Esophagus muscularis mucosa (tissue), 4 donors: Measurements from ENCODE around the gene OR4D2. TPM values are rescaled to one million over a fixed set of nuclear protein-coding genes. Genes with fewer than 3 reads are reported as not detected.
"Not testable (repeated sequence)": the region's sequence is repeated elsewhere in the genome, so short reads cannot be mapped to it uniquely, and the experiment has no call there.

Source experiments
- DNase-seq: peaks from one replicate; pipeline ENCODE4 v3.0.0-alpha.2; 2017; ENCODE audit errors: extremely low spot score
- H3K27ac ChIP-seq, 4 donors: fragments of 200-600 bp; sonication (generic); replicated peaks in 1 of 4; 1 replicate in 3 of 4; 2 replicates in 1 of 4; pipeline ENCODE4 v1.5.1; 2016 to 2019; ENCODE audit warnings: mild to moderate bottlenecking in 1 of 4
- H3K27me3 ChIP-seq, 4 donors: fragments of 200-600 bp; sonication (generic); one replicate each; pipeline versions ENCODE4 v1.5.1 to v1.6.0; 2016 to 2019
- H3K36me3 ChIP-seq, 4 donors: fragments of 200-600 bp; sonication (generic); one replicate each; pipeline ENCODE4 v1.5.1; 2016 to 2019
- H3K4me1 ChIP-seq, 4 donors: fragments of 200-600 bp; sonication (generic); one replicate each; pipeline ENCODE4 v1.5.1; 2016 to 2019
- H3K4me3 ChIP-seq, 4 donors: fragments of 200-600 bp; sonication (generic); 1 replicate in 2 of 4; 2 replicates in 2 of 4; pipeline ENCODE4 v1.5.1; 2016 to 2019; ENCODE audit warnings: mild to moderate bottlenecking in 4 of 4, moderate library complexity in 1 of 4
- H3K9me3 ChIP-seq, 4 donors: fragments of 200-600 bp; sonication (generic); 1 replicate in 3 of 4; 2 replicates in 1 of 4; pipeline ENCODE4 v1.5.1; 2016 to 2019
- CTCF ChIP-seq, 3 experiments: fragments of 200-600 bp in 2 of 3; fragments of 450-650 bp in 1 of 3; sonication (generic) in 2 of 3; IDR thresholded peaks; one replicate each; pipeline ENCODE4 v1.5.1; 2017 to 2019; ENCODE audit warnings: antibody characterized with exemption in 3 of 3, mild to moderate bottlenecking in 2 of 3, moderate library complexity in 1 of 3
- EP300 ChIP-seq: sonication (generic); formaldehyde crosslinking; IDR thresholded peaks from one replicate; pipeline ENCODE4 v1.6.1; 2017; ENCODE audit warnings: antibody characterized with exemption
- POLR2A ChIP-seq: fragments of 450-650 bp; IDR thresholded peaks from one replicate; pipeline ENCODE4 v1.6.1; 2017; ENCODE audit warnings: antibody characterized with exemption, moderate library complexity, mild to moderate bottlenecking, low read depth
- POLR2AphosphoS5 ChIP-seq, 2 donors: sonication (generic); formaldehyde crosslinking; IDR thresholded peaks; one replicate each; pipeline ENCODE4 v1.6.1; 2017; ENCODE audit warnings: antibody characterized with exemption in 2 of 2
- WGBS: methylation state at CpG from one replicate; pipeline ENCODE4 v1.1.5; 2018; 5-methylcytosine and 5-hydroxymethylcytosine counted together
- intact Hi-C: fragments of 100-400 bp; cut with DNase I; formaldehyde crosslinking; loops from one replicate; pipeline ENCODE4 v1.15.1; 2023
- total RNA-seq, 4 donors: library from RNA; depleted of rRNA; stranded (reverse); fragments of >200 nt; gene quantifications; one replicate each; pipeline versions ENCODE4 v1.1.0 to v1.2.1, GENCODE V29; 2016

OR4D2 gene
- total RNA-seq, 4 donors from 2014 or later: not detected

DNA sequence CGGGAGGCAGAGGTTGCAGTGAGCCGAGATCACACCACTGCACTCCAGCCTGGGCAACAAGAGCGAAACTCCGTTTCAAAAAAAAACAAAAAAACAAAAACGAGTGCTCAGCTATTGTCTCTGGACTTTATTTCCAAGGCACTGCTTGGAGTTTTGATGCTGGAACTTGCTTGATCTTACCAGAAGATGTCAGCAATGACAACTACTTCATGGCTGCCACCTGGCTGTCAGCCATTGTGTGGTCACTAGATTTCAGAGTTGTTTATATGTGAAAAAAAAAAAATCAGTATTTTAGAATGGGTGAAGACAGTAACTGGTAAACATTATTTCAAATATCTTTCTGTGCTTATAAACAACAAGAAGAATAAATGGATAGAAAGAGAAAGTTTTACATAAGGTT, 44.9 kb upstream of the OR4D2 start:
- no peaks in the 10 kb centered on the region for H3K36me3 ChIP-seq
- no peaks in the 10 kb centered on the region for H3K4me1 ChIP-seq
- H3K4me3 ChIP-seq: no peak overlapping the region
- WGBS: 63% methylated on average over 5 of the region's 5 CpGs
- DNase-seq: no peak
- peaks cover 0 to 22% (median 0%) of the 10 kb centered on the region in 4 donors for H3K27me3 ChIP-seq
- H3K27ac ChIP-seq: no peak overlapping the region
- H3K9me3 ChIP-seq: no peaks in the 10 kb centered on the region
- TF ChIP-seq CTCF (IDR thresholded peaks at IDR 0.05): peak in 1 of 3 experiments; percentile 4
- TF ChIP-seq POLR2AphosphoS5 (IDR thresholded peaks at IDR 0.05): no peak
- intact Hi-C loops: no loop called here

DNA sequence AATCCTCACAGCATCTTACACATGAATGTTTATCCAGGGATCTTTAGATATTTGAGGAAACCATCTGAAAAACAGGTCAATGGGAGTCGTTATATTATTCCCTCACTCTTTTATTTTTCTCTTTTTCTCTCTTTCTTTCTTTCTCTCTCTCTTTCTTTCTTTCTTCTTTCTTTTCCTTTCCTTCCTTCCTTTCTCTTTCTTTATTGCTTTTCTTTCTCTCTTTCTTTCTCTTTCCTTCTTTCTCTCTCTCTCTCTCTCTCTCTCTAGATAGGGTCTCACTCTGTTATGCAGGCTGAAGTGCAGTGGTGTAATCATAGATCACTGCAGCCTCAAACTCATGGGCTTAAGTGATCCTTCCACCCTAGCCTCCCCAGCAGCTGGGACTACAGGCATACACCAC, 38.9 kb upstream of the OR4D2 start:
- Histone ChIP-seq H3K27me3 (peaks cover 0 to 36% (median 0%) of the 10 kb centered on the region in 4 donors), H3K9me3 (no peaks in the 10 kb centered on the region), H3K27ac (no peak overlapping the region), H3K36me3 (no peaks in the 10 kb centered on the region), H3K4me1 (no peaks in the 10 kb centered on the region), H3K4me3 (no peak overlapping the region)
- intact Hi-C loops: no loop called here
- 46% methylated on average over 1 of the region's 1 CpG for WGBS
- TF ChIP-seq POLR2AphosphoS5 (IDR thresholded peaks at IDR 0.05): no peak
- no peak for TF ChIP-seq POLR2A
- no peak for TF ChIP-seq EP300
- TF ChIP-seq CTCF (IDR thresholded peaks at IDR 0.05): no peak
- DNase-seq: no peak

DNA sequence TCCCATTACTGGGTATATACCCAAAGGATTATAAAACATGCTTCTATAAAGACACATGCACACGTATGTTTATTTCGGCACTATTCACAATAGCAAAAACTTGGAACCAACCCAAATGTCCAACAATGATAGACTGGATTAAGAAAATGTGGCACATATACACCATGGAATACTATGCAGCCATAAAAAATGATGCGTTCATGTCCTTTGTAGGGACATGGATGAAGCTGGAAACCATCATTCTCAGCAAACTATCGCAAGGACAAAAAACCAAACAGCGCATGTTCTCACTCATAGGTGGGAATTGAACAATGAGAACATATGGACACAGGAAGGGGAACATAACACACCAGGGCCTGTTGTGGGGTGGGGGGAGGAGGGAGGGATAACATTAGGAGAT, 34.1 kb upstream of the OR4D2 start:
- peaks cover 0 to 52% (median 2%) of the 10 kb centered on the region in 4 donors for H3K27me3 ChIP-seq
- H3K9me3 ChIP-seq, H3K36me3 ChIP-seq, intact Hi-C loops, H3K27ac ChIP-seq, DNase-seq, H3K4me1 ChIP-seq, H3K4me3 ChIP-seq: not testable (repeated sequence)
- WGBS: 92% methylated on average over 5 of the region's 5 CpGs

- Histone ChIP-seq H3K4me1 (no peaks in the 10 kb centered on the region), H3K4me3 (no peak overlapping the region), H3K9me3 (peaks cover 0 to 5% (median 5%) of the 10 kb centered on the region in 4 donors), H3K27ac (no peak overlapping the region), H3K27me3 (peaks cover 0 to 45% (median 2%) of the 10 kb centered on the region in 4 donors), H3K36me3 (no peaks in the 10 kb centered on the region)
- TF ChIP-seq CTCF (IDR thresholded peaks at IDR 0.05) (no peak), POLR2A (no peak), EP300 (no peak), POLR2AphosphoS5 (IDR thresholded peaks at IDR 0.05) (no peak)
- intact Hi-C loops: no loop called here
- DNase-seq: no peak
- 32% methylated on average over 5 of the region's 8 CpGs for WGBS
Measured at GRCh38 chr17:58136669-58137279, 30.0 kb upstream of the OR4D2 start.

GRCh38 chr17:58141505-58141904, 25.3 kb upstream of the OR4D2 start:
- TF ChIP-seq EP300 (no peak), POLR2A (no peak), POLR2AphosphoS5 (IDR thresholded peaks at IDR 0.05) (no peak), CTCF (IDR thresholded peaks at IDR 0.05) (no peak)
- 81% methylated on average over 5 of the region's 5 CpGs for WGBS
- no peak for DNase-seq
- H3K27me3 ChIP-seq: peaks cover 0 to 21% (median 2%) of the 10 kb centered on the region in 4 donors
- H3K4me3 ChIP-seq: no peak overlapping the region
- no peak overlapping the region for H3K27ac ChIP-seq
- intact Hi-C loops: no loop called here
- H3K36me3 ChIP-seq: no peaks in the 10 kb centered on the region
- H3K4me1 ChIP-seq: no peaks in the 10 kb centered on the region
- peaks cover 0 to 33% (median 26%) of the 10 kb centered on the region in 4 donors for H3K9me3 ChIP-seq

- Histone ChIP-seq H3K9me3 (peaks cover 0 to 38% (median 26%) of the 10 kb centered on the region in 4 donors), H3K27me3 (peaks cover 0 to 15% (median 0%) of the 10 kb centered on the region in 4 donors)
- DNase-seq, intact Hi-C loops, H3K27ac ChIP-seq, H3K4me3 ChIP-seq, H3K36me3 ChIP-seq, H3K4me1 ChIP-seq: not testable (repeated sequence)
- WGBS: 83% methylated on average over 4 of the region's 4 CpGs
Measured at GRCh38 chr17:58143335-58143734, 23.4 kb upstream of the OR4D2 start.
